GM21825 (cell line): ENCODE results near the gene KRCC1.
A peak's percentile ranks its signal among the peaks of the same experiment; 100 is the strongest.

Experiments
- ATAC-seq: cut with Tn5 transposase; IDR thresholded peaks from one replicate; pipeline ENCODE4 v1.9.1; 2021; ENCODE audit warnings: mild to moderate bottlenecking, moderate library complexity; ENCODE audit not compliant: unreplicated experiment

KRCC1 gene

GRCh38 chr2:88055371-88056128 is at the start of gene KRCC1:
Gene KRCC1 (minus strand): TSS chr2:88055783. CDS start chr2:88028563, 27,220 bp downstream.
- ATAC-seq: peak; percentile 90

- no peak for ATAC-seq
Measured at GRCh38 chr2:88100489-88100858, 44.9 kb upstream of the KRCC1 start.

- no peak for ATAC-seq
Measured at GRCh38 chr2:88099798-88100488, 44.4 kb upstream of the KRCC1 start.

- ATAC-seq: no peak
Measured at GRCh38 chr2:88098558-88098900, 42.9 kb upstream of the KRCC1 start.

GRCh38 chr2:88097891-88098557 is 42.4 kb upstream of the KRCC1 start:
- ATAC-seq: no peak

GRCh38 chr2:88097192-88097591 is 41.6 kb upstream of the KRCC1 start:
- no peak for ATAC-seq

- no peak for ATAC-seq
Measured at GRCh38 chr2:88096708-88097107, 41.1 kb upstream of the KRCC1 start.

- no peak for ATAC-seq
Measured at GRCh38 chr2:88095022-88095421, 39.4 kb upstream of the KRCC1 start.

GRCh38 chr2:88092773-88093172 is 37.2 kb upstream of the KRCC1 start:
- ATAC-seq: no peak

GRCh38 chr2:88091943-88092342 is 36.4 kb upstream of the KRCC1 start:
- no peak for ATAC-seq

- ATAC-seq: no peak
Measured at GRCh38 chr2:88090446-88091283, 35.1 kb upstream of the KRCC1 start.

GRCh38 chr2:88088999-88089398 is 33.4 kb upstream of the KRCC1 start:
- no peak for ATAC-seq

GRCh38 chr2:88087763-88088162 is 32.2 kb upstream of the KRCC1 start:
- ATAC-seq: no peak

GRCh38 chr2:88087073-88087472 is 31.5 kb upstream of the KRCC1 start:
- ATAC-seq: no peak

- ATAC-seq: no peak
Measured at GRCh38 chr2:88086401-88086800, 30.8 kb upstream of the KRCC1 start.

- no peak for ATAC-seq
Measured at GRCh38 chr2:88085602-88086001, 30.0 kb upstream of the KRCC1 start.

GRCh38 chr2:88085099-88085498 is 29.5 kb upstream of the KRCC1 start:
- no peak for ATAC-seq

GRCh38 chr2:88082781-88083180 is 27.2 kb upstream of the KRCC1 start:
- no peak for ATAC-seq

- ATAC-seq: no peak
Measured at GRCh38 chr2:88081924-88082608, 26.5 kb upstream of the KRCC1 start.

GRCh38 chr2:88080545-88080944 is 25.0 kb upstream of the KRCC1 start:
- no peak for ATAC-seq
